SK-N-SH (cell line): ENCODE results near the gene BOLA3. TPM values are rescaled to one million over a fixed set of nuclear protein-coding genes. Genes with fewer than 3 reads are reported as not detected.

Experiments
- CTCF ChIA-PET: fragments of 300-600, 350-600 bp; formaldehyde crosslinking; extraction: SDS; loops from one replicate; lab custom pipeline; 2021; lab: Yijun Ruan, JAX
- POLR2A ChIA-PET: fragments of 350-600 bp; sonication (Branson Sonifier 250); formaldehyde crosslinking; extraction: SDS; loops from one replicate; lab custom pipeline; 2020; ENCODE audit warnings: antibody characterized with exemption, inconsistent platforms; lab: Yijun Ruan, JAX
- DNase-seq: peaks from one replicate; pipeline ENCODE4 v3.0.0; 2012
- H2AFZ ChIP-seq: fragments of 200-600 bp; sonication (generic); 2 replicates; pipeline ENCODE4 v1.8.1; 2016; ENCODE audit warnings: antibody characterized with exemption, mild to moderate bottlenecking, low read depth
- H3F3A ChIP-seq: fragments of 200-600 bp; sonication (generic); replicated peaks from 2 replicates; pipeline ENCODE3; 2016; ENCODE audit warnings: antibody characterized with exemption, mild to moderate bottlenecking; ENCODE audit not compliant: insufficient read depth
- H3K27ac ChIP-seq, 2 experiments: fragments of 200-500 bp in 1 of 2; fragments of 200-600 bp in 1 of 2; sonication (Bioruptor generic) in 1 of 2; sonication (generic), shearing (Covaris generic) in 1 of 2; 2 replicates each; pipeline versions ENCODE4 v1.5.1 to v1.6.1; 2014 to 2016; ENCODE audit warnings: low read depth in 2 of 2, inconsistent platforms in 1 of 2, low read length in 1 of 2, mild to moderate bottlenecking in 1 of 2, mixed read lengths in 1 of 2
- H3K27me3 ChIP-seq: fragments of 200-600 bp; sonication (generic), shearing (Covaris generic); 2 replicates; pipeline ENCODE4 v1.6.1; 2016; ENCODE audit warnings: mixed run types; ENCODE audit not compliant: insufficient read depth
- H3K36me3 ChIP-seq, 2 experiments: fragments of 200-500 bp in 1 of 2; fragments of 200-600 bp in 1 of 2; sonication (Bioruptor generic) in 1 of 2; sonication (generic) in 1 of 2; replicated peaks in 1 of 2; 2 replicates each; pipeline versions ENCODE3 to v1.5.1; 2014 to 2016; ENCODE audit warnings: low read length in 1 of 2, mild to moderate bottlenecking in 1 of 2; ENCODE audit not compliant: insufficient read depth in 2 of 2, control insufficient read depth in 1 of 2
- H3K4me1 ChIP-seq, 2 experiments: fragments of 200-500 bp in 1 of 2; fragments of 200-600 bp in 1 of 2; sonication (Bioruptor generic) in 1 of 2; sonication (generic), shearing (Covaris generic) in 1 of 2; 2 replicates each; pipeline versions ENCODE4 v1.5.1 to v1.6.1; 2014 to 2016; ENCODE audit warnings: low read depth in 1 of 2, low read length in 1 of 2, mixed run types in 1 of 2; ENCODE audit not compliant: insufficient read depth in 2 of 2, control insufficient read depth in 1 of 2
- H3K4me2 ChIP-seq: fragments of 200-600 bp; sonication (generic), shearing (Covaris generic); 2 replicates; pipeline ENCODE4 v1.6.1; 2017; ENCODE audit warnings: mixed run types
- H3K4me3 ChIP-seq, 2 experiments: fragments of 200-500 bp in 1 of 2; fragments of 200-600 bp in 1 of 2; sonication (Bioruptor generic) in 1 of 2; sonication (generic), shearing (Covaris generic) in 1 of 2; 2 replicates each; pipeline versions ENCODE4 v1.5.1 to v1.8.1; 2014 to 2016; ENCODE audit warnings: low read depth in 2 of 2, inconsistent platforms in 1 of 2, low read length in 1 of 2, mild to moderate bottlenecking in 1 of 2, mixed read lengths in 1 of 2, moderate library complexity in 1 of 2
- H3K79me2 ChIP-seq: fragments of 200-600 bp; sonication (generic); 2 replicates; pipeline ENCODE4 v1.8.1; 2017; ENCODE audit warnings: mild to moderate bottlenecking; ENCODE audit not compliant: insufficient read depth
- H3K9ac ChIP-seq: fragments of 200-600 bp; sonication (generic); 2 replicates; pipeline ENCODE4 v1.6.1; 2017; ENCODE audit warnings: mixed run types
- H3K9me2 ChIP-seq: fragments of 200-600 bp; sonication (generic); 2 replicates; pipeline ENCODE4 v1.6.1; 2017; ENCODE audit warnings: mixed run types
- H3K9me3 ChIP-seq: fragments of 200-600 bp; sonication (generic); 2 replicates; pipeline ENCODE4 v1.6.1; 2017; ENCODE audit warnings: mixed run types, mild to moderate bottlenecking, moderate library complexity
- H4K20me1 ChIP-seq: fragments of 200-600 bp; sonication (generic); 2 replicates; pipeline ENCODE4 v1.6.1; 2017; ENCODE audit warnings: mild to moderate bottlenecking, mixed run types; ENCODE audit not compliant: insufficient read depth
- ELF1 ChIP-seq: IDR thresholded peaks from 2 replicates; pipeline ENCODE4 v1.4.0; 2012
- FOSL2 ChIP-seq: IDR thresholded peaks from 2 replicates; pipeline ENCODE4 v1.4.0; 2012; ENCODE audit warnings: low read depth, mild to moderate bottlenecking, moderate library complexity, borderline replicate concordance
- FOXJ3 ChIP-seq: sonication (generic); formaldehyde crosslinking; IDR thresholded peaks from 2 replicates; pipeline ENCODE4 v1.5.1; 2020; ENCODE audit warnings: mild to moderate bottlenecking, missing genetic modification reagents
- FOXM1 ChIP-seq: IDR thresholded peaks from 2 replicates; pipeline ENCODE4 v1.4.0; 2012; ENCODE audit warnings: low read depth, mild to moderate bottlenecking
- GABPA ChIP-seq: IDR thresholded peaks from 2 replicates; pipeline ENCODE4 v1.4.0; 2012; ENCODE audit warnings: low read depth, mild to moderate bottlenecking
- GATA2 ChIP-seq: sonication (generic); formaldehyde crosslinking; IDR thresholded peaks from 2 replicates; pipeline ENCODE4 v1.5.0; 2020; ENCODE audit warnings: mild to moderate bottlenecking, missing genetic modification reagents
- NFIC ChIP-seq: IDR thresholded peaks from 2 replicates; pipeline ENCODE4 v1.4.0; 2012; ENCODE audit warnings: borderline replicate concordance
- RFX5 ChIP-seq: IDR thresholded peaks from 2 replicates; pipeline ENCODE4 v1.6.1; 2012; ENCODE audit warnings: mild to moderate bottlenecking, improper control_type of control experiment, low read length
- TAF1 ChIP-seq: IDR thresholded peaks from 2 replicates; pipeline ENCODE4 v1.6.1; 2012; ENCODE audit warnings: low read depth, mild to moderate bottlenecking, low read length, moderate library complexity, borderline replicate concordance
- TCF12 ChIP-seq: IDR thresholded peaks from 2 replicates; pipeline ENCODE4 v1.4.0; 2012
- YY1 ChIP-seq: IDR thresholded peaks from 2 replicates; pipeline ENCODE4 v1.4.0; 2012; ENCODE audit warnings: low read depth, mild to moderate bottlenecking
- WGBS: methylation state at CpG from one replicate; pipeline ENCODE4 v1.1.6; 2017; ENCODE audit warnings: low lambda C conversion rate; 5-methylcytosine and 5-hydroxymethylcytosine counted together
- polyA plus RNA-seq, 3 experiments: library from polyadenylated mRNA; depleted of rRNA; stranded (reverse); fragments of >200 nt; gene quantifications; 2 replicates each; pipeline ENCODE4 v1.2.3, GENCODE V29; 2012
- TF ChIP-seq, protein P1 (sequence below): fragments of 200-600 bp; sonication (generic); IDR thresholded peaks from 2 replicates; pipeline ENCODE4 v1.6.1; 2017; ENCODE audit warnings: antibody characterized with exemption, mild to moderate bottlenecking, moderate library complexity
- TF ChIP-seq, protein P2 (sequence below): IDR thresholded peaks from 2 replicates; pipeline ENCODE4 v1.6.1; 2012; ENCODE audit warnings: mild to moderate bottlenecking, low read depth, low read length, moderate library complexity
- TF ChIP-seq, protein P3 (sequence below): IDR thresholded peaks from 2 replicates; pipeline ENCODE4 v1.4.0; 2012; ENCODE audit warnings: low read depth, borderline replicate concordance
- TF ChIP-seq, protein P4 (sequence below): fragments of 150-350 bp; IDR thresholded peaks from 2 replicates; pipeline ENCODE4 v1.6.1; 2017; ENCODE audit warnings: antibody characterized with exemption, low read length, low read depth, borderline replicate concordance
- TF ChIP-seq, protein P5 (sequence below): IDR thresholded peaks from 2 replicates; pipeline ENCODE4 v1.4.0; 2012; ENCODE audit warnings: low read depth, borderline replicate concordance
- TF ChIP-seq, protein P6 (sequence below): fragments of 150-350 bp; IDR thresholded peaks from 2 replicates; pipeline ENCODE4 v1.6.1; 2016; ENCODE audit warnings: mild to moderate bottlenecking, low read depth, low read length

Gene BOLA3
- polyA plus RNA-seq, 1 of the 3 experiments (the other 2 are of a cell fraction): 90.1 TPM

DNA sequence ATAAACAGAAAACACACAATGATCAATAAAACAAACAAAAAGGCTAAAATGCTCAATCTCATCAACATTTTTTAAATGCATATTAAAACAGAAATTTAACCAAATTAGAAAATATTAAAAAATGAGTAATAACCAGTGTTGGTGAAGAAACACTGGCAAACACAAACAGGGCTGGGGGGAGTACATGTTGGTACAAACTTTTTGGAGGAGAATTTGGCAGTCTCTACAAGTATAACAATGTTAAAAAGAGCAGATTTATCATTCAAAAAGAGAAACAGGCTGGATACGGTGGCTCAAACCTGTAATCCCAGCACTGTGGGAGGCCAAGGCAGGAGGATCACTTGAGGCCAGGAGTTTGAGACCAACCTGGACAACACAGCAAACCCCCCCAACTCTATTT is 17.0 kb upstream of the BOLA3 start (continued):
- TF ChIP-seq NFIC: no peak
- TF ChIP-seq, protein P1, sequence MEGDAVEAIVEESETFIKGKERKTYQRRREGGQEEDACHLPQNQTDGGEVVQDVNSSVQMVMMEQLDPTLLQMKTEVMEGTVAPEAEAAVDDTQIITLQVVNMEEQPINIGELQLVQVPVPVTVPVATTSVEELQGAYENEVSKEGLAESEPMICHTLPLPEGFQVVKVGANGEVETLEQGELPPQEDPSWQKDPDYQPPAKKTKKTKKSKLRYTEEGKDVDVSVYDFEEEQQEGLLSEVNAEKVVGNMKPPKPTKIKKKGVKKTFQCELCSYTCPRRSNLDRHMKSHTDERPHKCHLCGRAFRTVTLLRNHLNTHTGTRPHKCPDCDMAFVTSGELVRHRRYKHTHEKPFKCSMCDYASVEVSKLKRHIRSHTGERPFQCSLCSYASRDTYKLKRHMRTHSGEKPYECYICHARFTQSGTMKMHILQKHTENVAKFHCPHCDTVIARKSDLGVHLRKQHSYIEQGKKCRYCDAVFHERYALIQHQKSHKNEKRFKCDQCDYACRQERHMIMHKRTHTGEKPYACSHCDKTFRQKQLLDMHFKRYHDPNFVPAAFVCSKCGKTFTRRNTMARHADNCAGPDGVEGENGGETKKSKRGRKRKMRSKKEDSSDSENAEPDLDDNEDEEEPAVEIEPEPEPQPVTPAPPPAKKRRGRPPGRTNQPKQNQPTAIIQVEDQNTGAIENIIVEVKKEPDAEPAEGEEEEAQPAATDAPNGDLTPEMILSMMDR: no peak
- TF ChIP-seq, protein P2, sequence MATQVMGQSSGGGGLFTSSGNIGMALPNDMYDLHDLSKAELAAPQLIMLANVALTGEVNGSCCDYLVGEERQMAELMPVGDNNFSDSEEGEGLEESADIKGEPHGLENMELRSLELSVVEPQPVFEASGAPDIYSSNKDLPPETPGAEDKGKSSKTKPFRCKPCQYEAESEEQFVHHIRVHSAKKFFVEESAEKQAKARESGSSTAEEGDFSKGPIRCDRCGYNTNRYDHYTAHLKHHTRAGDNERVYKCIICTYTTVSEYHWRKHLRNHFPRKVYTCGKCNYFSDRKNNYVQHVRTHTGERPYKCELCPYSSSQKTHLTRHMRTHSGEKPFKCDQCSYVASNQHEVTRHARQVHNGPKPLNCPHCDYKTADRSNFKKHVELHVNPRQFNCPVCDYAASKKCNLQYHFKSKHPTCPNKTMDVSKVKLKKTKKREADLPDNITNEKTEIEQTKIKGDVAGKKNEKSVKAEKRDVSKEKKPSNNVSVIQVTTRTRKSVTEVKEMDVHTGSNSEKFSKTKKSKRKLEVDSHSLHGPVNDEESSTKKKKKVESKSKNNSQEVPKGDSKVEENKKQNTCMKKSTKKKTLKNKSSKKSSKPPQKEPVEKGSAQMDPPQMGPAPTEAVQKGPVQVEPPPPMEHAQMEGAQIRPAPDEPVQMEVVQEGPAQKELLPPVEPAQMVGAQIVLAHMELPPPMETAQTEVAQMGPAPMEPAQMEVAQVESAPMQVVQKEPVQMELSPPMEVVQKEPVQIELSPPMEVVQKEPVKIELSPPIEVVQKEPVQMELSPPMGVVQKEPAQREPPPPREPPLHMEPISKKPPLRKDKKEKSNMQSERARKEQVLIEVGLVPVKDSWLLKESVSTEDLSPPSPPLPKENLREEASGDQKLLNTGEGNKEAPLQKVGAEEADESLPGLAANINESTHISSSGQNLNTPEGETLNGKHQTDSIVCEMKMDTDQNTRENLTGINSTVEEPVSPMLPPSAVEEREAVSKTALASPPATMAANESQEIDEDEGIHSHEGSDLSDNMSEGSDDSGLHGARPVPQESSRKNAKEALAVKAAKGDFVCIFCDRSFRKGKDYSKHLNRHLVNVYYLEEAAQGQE: no peak
- no peak for TF ChIP-seq GATA2 (CRISPR knock-in tag)

DNA sequence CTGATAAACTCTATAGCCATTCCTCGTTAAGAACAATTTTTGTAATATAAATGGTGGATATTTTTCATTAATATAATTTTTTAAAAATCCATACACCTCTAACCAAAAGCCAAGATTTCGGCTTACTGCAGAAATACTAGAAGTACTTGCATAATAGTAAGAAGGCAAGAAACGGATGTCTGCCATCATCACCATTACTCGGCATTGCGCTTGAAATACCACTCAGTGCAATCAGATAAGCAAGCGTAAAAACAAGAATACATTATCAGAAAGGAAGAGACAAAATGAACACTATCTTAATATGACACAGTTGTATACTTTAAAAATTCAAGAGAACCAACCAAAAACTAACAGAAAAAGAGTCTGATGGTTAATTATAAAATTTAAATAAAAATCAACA is 15.2 kb upstream of the BOLA3 start:
- Histone ChIP-seq H3K4me2 (no peak overlapping the region), H3K4me3 (no peak overlapping the region), H4K20me1 (peaks cover 7% of the 10 kb centered on the region), H3K79me2 (peaks cover 72% of the 10 kb centered on the region), H3K27ac (no peak overlapping the region), H3K4me1 (no peaks in the 10 kb centered on the region), H3K9me3 (no peaks in the 10 kb centered on the region), H3F3A (peaks cover 16% of the 10 kb centered on the region), H3K36me3 (peaks cover 63 to 93% of the 10 kb centered on the region in 2 experiments), H3K9me2 (no peaks in the 10 kb centered on the region), H3K9ac (no peak overlapping the region), H2AFZ (no peak overlapping the region), H3K27me3 (no peaks in the 10 kb centered on the region)
- no peak for DNase-seq
- CTCF ChIA-PET: interaction anchor here (0.9 to 3.9 kb wide), 2 partner anchors 11 to 16 kb away, joined by 3 to 11 read pairs; partner anchors contain the start of gene BOLA3
- POLR2A ChIA-PET: interaction anchor here (1.9 kb wide), 1 partner anchor 16 kb away, joined by 4 read pairs; the partner anchor contains the start of gene MOB1A
- 94% methylated on average over 6 of the region's 6 CpGs for WGBS
- TF ChIP-seq ELF1: no peak
- no peak for TF ChIP-seq TAF1
- TF ChIP-seq, protein P3, sequence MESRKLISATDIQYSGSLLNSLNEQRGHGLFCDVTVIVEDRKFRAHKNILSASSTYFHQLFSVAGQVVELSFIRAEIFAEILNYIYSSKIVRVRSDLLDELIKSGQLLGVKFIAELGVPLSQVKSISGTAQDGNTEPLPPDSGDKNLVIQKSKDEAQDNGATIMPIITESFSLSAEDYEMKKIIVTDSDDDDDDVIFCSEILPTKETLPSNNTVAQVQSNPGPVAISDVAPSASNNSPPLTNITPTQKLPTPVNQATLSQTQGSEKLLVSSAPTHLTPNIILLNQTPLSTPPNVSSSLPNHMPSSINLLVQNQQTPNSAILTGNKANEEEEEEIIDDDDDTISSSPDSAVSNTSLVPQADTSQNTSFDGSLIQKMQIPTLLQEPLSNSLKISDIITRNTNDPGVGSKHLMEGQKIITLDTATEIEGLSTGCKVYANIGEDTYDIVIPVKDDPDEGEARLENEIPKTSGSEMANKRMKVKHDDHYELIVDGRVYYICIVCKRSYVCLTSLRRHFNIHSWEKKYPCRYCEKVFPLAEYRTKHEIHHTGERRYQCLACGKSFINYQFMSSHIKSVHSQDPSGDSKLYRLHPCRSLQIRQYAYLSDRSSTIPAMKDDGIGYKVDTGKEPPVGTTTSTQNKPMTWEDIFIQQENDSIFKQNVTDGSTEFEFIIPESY: no peak
- TF ChIP-seq FOXJ3 (CRISPR knock-in tag): no peak
- TF ChIP-seq, protein P2: no peak
- TF ChIP-seq GABPA: no peak
- TF ChIP-seq, protein P4, sequence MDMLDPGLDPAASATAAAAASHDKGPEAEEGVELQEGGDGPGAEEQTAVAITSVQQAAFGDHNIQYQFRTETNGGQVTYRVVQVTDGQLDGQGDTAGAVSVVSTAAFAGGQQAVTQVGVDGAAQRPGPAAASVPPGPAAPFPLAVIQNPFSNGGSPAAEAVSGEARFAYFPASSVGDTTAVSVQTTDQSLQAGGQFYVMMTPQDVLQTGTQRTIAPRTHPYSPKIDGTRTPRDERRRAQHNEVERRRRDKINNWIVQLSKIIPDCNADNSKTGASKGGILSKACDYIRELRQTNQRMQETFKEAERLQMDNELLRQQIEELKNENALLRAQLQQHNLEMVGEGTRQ: no peak
- TF ChIP-seq RFX5: no peak
- TF ChIP-seq FOSL2: no peak
- no peak for TF ChIP-seq YY1
- TF ChIP-seq FOXM1: no peak
- TF ChIP-seq TCF12: no peak
- TF ChIP-seq, protein P5, sequence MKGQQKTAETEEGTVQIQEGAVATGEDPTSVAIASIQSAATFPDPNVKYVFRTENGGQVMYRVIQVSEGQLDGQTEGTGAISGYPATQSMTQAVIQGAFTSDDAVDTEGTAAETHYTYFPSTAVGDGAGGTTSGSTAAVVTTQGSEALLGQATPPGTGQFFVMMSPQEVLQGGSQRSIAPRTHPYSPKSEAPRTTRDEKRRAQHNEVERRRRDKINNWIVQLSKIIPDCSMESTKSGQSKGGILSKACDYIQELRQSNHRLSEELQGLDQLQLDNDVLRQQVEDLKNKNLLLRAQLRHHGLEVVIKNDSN: no peak
- TF ChIP-seq, protein P6, sequence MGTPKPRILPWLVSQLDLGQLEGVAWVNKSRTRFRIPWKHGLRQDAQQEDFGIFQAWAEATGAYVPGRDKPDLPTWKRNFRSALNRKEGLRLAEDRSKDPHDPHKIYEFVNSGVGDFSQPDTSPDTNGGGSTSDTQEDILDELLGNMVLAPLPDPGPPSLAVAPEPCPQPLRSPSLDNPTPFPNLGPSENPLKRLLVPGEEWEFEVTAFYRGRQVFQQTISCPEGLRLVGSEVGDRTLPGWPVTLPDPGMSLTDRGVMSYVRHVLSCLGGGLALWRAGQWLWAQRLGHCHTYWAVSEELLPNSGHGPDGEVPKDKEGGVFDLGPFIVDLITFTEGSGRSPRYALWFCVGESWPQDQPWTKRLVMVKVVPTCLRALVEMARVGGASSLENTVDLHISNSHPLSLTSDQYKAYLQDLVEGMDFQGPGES: no peak
